ENCODE results near the gene FKBP11. TPM values are rescaled to one million over a fixed set of nuclear protein-coding genes. Genes with fewer than 3 reads are reported as not detected.

The FKBP11 gene
- total RNA-seq, 4 donors from 2014 or later, result 12.1 to 35.9 (median 20.9) TPM

DNA sequence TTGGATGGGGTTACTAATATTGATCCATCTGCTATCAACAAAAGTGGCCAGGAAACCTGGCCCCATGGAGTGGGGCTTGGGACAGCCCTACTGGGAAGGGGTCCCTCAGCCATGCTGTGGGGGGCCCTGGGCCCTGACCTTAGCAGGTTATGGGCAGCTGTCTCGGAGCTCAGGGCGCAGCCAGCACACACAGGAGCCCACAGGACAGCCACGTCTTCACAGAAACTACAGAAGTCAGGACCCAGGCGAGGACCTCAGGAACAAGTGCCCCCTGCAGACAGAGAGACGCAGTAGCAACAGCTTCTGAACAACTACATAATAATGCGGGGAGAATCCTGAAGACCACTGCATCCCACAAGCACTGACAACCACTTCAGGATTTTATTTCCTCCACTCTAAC is 11.9 kb upstream of the FKBP11 start:
- in situ Hi-C loops (cut with MboI; ENCODE audit: low pct_ligation_motif_present in 1 of 4, low pct_unique_long_range_greater_than_20kb in 1 of 4, low sequenced_read_pairs in 3 of 4) (no loop called here), intact Hi-C loops (cut with DNase I; ENCODE audit: low total_unique reads) (loop anchor here (10.0 kb wide), 1 partner anchor 82 kb away; the partner anchor contains the start of gene DDX23)
- H3K9me3 ChIP-seq, result no peaks in the 10 kb centered on the region
- H3K27me3 ChIP-seq, result no peaks in the 10 kb centered on the region
- H3K27ac ChIP-seq, result no peak overlapping the region
- no peaks in the 10 kb centered on the region for H3K4me1 ChIP-seq
- 80% methylated on average over 6 of the region's 6 CpGs; no CpG with 5 or more reads in 1 of the 2 donors for WGBS, 2 donors (ENCODE audit: low coverage in 1 of 2)
- no peak for DNase-seq
- H3K4me3 ChIP-seq, result no peak overlapping the region
- TF ChIP-seq, protein P1, sequence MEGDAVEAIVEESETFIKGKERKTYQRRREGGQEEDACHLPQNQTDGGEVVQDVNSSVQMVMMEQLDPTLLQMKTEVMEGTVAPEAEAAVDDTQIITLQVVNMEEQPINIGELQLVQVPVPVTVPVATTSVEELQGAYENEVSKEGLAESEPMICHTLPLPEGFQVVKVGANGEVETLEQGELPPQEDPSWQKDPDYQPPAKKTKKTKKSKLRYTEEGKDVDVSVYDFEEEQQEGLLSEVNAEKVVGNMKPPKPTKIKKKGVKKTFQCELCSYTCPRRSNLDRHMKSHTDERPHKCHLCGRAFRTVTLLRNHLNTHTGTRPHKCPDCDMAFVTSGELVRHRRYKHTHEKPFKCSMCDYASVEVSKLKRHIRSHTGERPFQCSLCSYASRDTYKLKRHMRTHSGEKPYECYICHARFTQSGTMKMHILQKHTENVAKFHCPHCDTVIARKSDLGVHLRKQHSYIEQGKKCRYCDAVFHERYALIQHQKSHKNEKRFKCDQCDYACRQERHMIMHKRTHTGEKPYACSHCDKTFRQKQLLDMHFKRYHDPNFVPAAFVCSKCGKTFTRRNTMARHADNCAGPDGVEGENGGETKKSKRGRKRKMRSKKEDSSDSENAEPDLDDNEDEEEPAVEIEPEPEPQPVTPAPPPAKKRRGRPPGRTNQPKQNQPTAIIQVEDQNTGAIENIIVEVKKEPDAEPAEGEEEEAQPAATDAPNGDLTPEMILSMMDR (IDR thresholded peaks at IDR 0.05), result no peak
- TF ChIP-seq EP300 (IDR thresholded peaks at IDR 0.05; ENCODE audit: low read depth) (no peak), POLR2AphosphoS5 (IDR thresholded peaks at IDR 0.05) (no peak), POLR2A (IDR thresholded peaks at IDR 0.05) (no peak)
- H3K36me3 ChIP-seq, result peaks cover 0 to 27% (median 9%) of the 10 kb centered on the region in 4 donors

DNA sequence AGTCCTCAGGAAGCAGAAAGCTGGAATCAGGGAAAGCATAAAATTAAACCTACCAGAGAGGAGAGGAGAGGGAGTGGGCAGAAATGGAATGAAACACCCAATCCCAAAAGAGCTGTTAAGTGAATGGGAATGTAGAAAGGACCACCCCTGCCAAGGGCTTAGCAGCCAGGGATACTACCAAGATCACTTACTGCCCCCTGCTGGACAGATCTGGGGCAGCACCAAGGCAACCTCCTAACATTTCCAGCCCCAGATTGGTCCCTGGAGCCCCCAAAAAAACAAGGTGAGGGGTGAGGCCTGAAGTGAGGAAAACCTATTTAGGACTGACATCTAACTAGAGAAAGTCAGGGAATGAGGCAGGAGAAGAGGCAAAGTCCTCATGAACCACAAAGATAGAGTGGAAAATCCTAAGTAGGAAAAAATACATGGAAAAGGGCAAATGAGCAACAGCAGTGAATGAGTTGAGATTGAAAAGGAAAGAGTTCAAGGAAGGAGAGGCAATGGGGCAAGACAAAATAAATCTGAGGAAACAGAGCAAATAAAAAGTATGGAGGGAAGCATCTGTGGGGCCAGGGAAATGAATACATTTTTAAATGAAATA is 11.2 kb upstream of the FKBP11 start:
- Histone ChIP-seq H3K4me1 (no peaks in the 10 kb centered on the region), H3K4me3 (no peak overlapping the region), H3K9me3 (no peaks in the 10 kb centered on the region), H3K27ac (no peak overlapping the region), H3K27me3 (no peaks in the 10 kb centered on the region), H3K36me3 (peaks cover 0 to 30% (median 9%) of the 10 kb centered on the region in 4 donors)
- in situ Hi-C loops (cut with MboI; ENCODE audit: low pct_ligation_motif_present in 1 of 4, low pct_unique_long_range_greater_than_20kb in 1 of 4, low sequenced_read_pairs in 3 of 4), result no loop called here
- DNase-seq, result peak; percentile 80
- intact Hi-C loops (cut with DNase I; ENCODE audit: low total_unique reads), result loop anchor here (10.0 kb wide), 1 partner anchor 82 kb away; the partner anchor contains the start of gene DDX23
- no peak for TF ChIP-seq POLR2A (IDR thresholded peaks at IDR 0.05)
- TF ChIP-seq, protein P1 (IDR thresholded peaks at IDR 0.05), result peak; percentile 82 to 92 (median 88)
- TF ChIP-seq EP300 (IDR thresholded peaks at IDR 0.05; ENCODE audit: low read depth), result no peak

DNA sequence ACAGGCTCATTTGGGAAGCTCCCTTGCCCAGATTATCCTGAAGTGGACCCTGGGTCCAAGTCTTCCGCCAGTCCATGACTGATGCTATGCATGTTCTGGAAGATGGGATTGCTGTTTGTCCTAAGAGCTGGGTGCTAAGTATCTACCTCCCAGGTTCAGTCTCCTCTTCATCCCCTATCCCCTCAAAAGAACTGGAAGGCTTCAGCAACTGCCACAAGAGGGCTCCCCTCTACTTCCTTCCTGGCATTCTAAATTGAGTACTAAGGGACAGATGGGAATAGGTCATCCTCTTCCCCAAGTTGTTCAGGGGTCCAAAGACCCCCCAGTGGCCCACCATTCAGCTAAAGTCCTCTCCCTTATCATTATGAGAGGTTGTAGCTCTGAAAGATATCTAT is 9.0 kb upstream of the FKBP11 start:
- TF ChIP-seq, protein P1 (IDR thresholded peaks at IDR 0.05), result peak in 2 of 5 experiments; percentile 17 to 18
- no peak for TF ChIP-seq POLR2A (IDR thresholded peaks at IDR 0.05)
- 100% methylated on average over 1 of the region's 1 CpG; no CpG with 5 or more reads in 1 of the 2 donors for WGBS, 2 donors (ENCODE audit: low coverage in 1 of 2)
- in situ Hi-C loops (cut with MboI; ENCODE audit: low pct_ligation_motif_present in 1 of 4, low pct_unique_long_range_greater_than_20kb in 1 of 4, low sequenced_read_pairs in 3 of 4), result no loop called here
- peaks cover 0 to 23% (median 5%) of the 10 kb centered on the region in 4 donors for H3K36me3 ChIP-seq
- no peak overlapping the region for H3K4me3 ChIP-seq
- intact Hi-C loops (cut with DNase I; ENCODE audit: low total_unique reads), result loop anchor here (10.0 kb wide), 1 partner anchor 80 kb away; the partner anchor contains the start of gene DDX23
- no peaks in the 10 kb centered on the region for H3K9me3 ChIP-seq
- no peaks in the 10 kb centered on the region for H3K27me3 ChIP-seq
- no peaks in the 10 kb centered on the region for H3K4me1 ChIP-seq
- no peak for DNase-seq
- peak overlapping the region in 2 of 4 donors; percentile 39 to 51 for H3K27ac ChIP-seq

DNA sequence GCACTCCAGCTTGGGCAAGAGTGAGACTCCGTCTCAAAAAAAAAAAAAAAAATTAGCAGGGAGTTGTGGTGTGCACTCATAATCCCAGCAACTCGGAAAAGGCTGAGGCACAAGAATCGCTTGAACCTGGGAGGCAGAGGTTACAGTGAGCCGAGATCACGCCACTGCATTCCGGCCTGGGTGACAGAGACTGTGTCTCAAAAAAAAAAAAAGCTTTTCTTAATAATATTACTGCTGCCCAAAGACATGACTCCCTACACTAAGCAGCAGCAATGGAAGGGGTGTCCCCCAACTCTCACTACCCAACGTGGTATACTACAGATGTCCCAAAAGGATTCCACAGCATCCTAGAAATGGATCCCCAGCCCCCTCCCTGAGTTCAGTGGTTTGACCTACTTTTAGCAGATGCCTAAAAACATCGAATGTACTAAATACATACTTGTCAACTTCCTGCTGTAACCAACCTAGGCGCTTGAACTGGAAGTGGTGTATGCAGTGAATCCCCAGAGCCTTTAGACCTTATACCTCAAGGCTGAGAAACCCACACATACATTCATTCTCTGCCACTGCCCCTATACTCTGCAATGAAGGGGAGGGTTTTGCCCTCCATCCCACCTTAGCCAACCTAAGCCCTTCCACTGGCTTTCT is 8.5 kb upstream of the FKBP11 start:
- no peak overlapping the region for H3K4me3 ChIP-seq
- no peaks in the 10 kb centered on the region for H3K27me3 ChIP-seq
- DNase-seq, result no peak
- intact Hi-C loops (cut with DNase I; ENCODE audit: low total_unique reads), result loop anchor here (10.0 kb wide), 1 partner anchor 79 kb away; the partner anchor contains the start of gene DDX23
- no peaks in the 10 kb centered on the region for H3K4me1 ChIP-seq
- no peaks in the 10 kb centered on the region for H3K9me3 ChIP-seq
- 84% methylated on average over 9 of the region's 9 CpGs; no CpG with 5 or more reads in 1 of the 2 donors for WGBS, 2 donors (ENCODE audit: low coverage in 1 of 2)
- H3K27ac ChIP-seq, result peak overlapping the region in 3 of 4 donors; percentile 28 to 57 (median 39)
- in situ Hi-C loops (cut with MboI; ENCODE audit: low pct_ligation_motif_present in 1 of 4, low pct_unique_long_range_greater_than_20kb in 1 of 4, low sequenced_read_pairs in 3 of 4), result no loop called here
- H3K36me3 ChIP-seq, result peaks cover 0 to 23% (median 4%) of the 10 kb centered on the region in 4 donors
- no peak for TF ChIP-seq EP300 (IDR thresholded peaks at IDR 0.05; ENCODE audit: low read depth)
- no peak for TF ChIP-seq POLR2A (IDR thresholded peaks at IDR 0.05)
- TF ChIP-seq, protein P1 (IDR thresholded peaks at IDR 0.05), result no peak
- TF ChIP-seq POLR2AphosphoS5 (IDR thresholded peaks at IDR 0.05), result no peak

Data from transverse colon (tissue), 4 donors.